ENCODE data around the gene CSMD2. TPM values are rescaled to one million over a fixed set of nuclear protein-coding genes. Genes with fewer than 3 reads are reported as not detected.

The CSMD2 gene
- total RNA-seq, 1 donor from 2014 or later = not detected

DNA sequence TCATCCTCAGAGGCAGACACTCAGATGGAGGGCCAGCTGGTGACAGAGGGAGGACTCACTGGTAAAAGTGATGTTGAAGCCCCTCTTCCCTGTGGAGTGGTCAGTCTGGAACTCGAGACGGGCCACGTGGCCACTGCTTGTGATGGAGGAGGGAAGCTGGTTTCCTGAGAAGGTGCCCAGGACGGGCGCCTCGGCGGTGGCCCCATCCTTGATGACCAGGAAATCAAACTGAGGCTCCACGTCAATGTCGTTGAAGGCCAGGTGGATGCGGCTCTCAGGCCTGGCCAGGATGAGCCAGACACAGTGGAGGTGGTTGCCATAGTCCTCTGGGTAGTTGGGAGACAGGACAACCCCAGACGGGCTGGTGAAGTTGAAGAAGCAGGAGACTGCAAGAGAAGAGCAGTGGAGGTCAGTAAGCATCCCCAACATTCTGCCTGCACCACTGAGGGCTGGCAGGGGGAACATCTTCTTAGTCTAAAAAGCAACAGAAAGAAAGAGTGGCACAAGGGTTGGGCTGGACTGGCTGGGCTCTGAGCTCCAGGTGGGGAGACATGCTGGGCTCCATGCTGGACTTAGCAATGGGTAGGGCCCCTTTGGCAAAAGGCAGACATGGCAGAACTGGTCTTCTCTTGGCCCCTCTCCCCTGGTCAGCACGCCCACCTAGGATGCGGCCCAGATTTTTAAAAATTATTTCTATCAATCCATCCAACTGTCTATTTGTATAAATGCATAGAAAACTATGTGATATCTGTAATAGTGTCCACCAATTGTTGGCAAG is 421.6 kb downstream of the CSMD2 start:
- H3K4me3 Mint-ChIP-seq = no peak overlapping the region
- no peak overlapping the region for H3K27ac Mint-ChIP-seq
- intact Hi-C loops (cut with micrococcal nuclease) = no loop called here
- peaks cover 4% of the 10 kb centered on the region for H3K27me3 Mint-ChIP-seq
- H3K4me1 Mint-ChIP-seq = no peaks in the 10 kb centered on the region
- H3K9me3 Mint-ChIP-seq = no peaks in the 10 kb centered on the region
- DNase-seq = no peak
- H3K36me3 Mint-ChIP-seq (ENCODE audit: low read depth) = no peaks in the 10 kb centered on the region

DNA sequence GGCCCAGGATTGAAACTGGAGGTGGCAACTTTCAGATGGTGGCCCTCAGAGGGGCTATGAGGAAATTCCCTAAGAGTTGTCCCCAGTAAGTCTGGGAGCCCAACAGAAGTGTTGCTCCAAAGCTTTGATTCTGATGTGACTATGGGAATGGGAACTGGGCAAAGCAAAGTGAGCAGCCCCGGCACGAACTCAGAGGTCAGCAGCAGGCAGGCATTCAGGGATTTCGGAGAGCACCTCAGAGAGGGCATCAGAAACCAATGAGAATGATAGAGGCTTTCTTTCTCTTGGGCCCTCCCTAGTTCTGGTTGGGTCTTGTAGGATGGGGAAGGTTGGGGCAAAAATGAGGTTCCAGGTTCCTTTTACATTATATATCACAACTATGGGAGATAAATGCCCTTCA is 422.4 kb downstream of the CSMD2 start:
- Mint-ChIP-seq H3K4me3 (no peak overlapping the region), H3K27me3 (peaks cover 4% of the 10 kb centered on the region), H3K4me1 (no peaks in the 10 kb centered on the region), H3K27ac (no peak overlapping the region), H3K9me3 (no peaks in the 10 kb centered on the region), H3K36me3 (ENCODE audit: low read depth) (no peaks in the 10 kb centered on the region)
- intact Hi-C loops (cut with micrococcal nuclease) = no loop called here
- DNase-seq = no peak

GRCh38 chr1:33741749-33742148 is 423.3 kb downstream of the CSMD2 start:
- no peaks in the 10 kb centered on the region for H3K4me1 Mint-ChIP-seq
- DNase-seq = no peak
- no peaks in the 10 kb centered on the region for H3K36me3 Mint-ChIP-seq (ENCODE audit: low read depth)
- intact Hi-C loops (cut with micrococcal nuclease) = no loop called here
- peaks cover 3% of the 10 kb centered on the region for H3K27me3 Mint-ChIP-seq
- H3K27ac Mint-ChIP-seq = no peak overlapping the region
- H3K9me3 Mint-ChIP-seq = no peaks in the 10 kb centered on the region
- no peak overlapping the region for H3K4me3 Mint-ChIP-seq

GRCh38 chr1:33740040-33740744 is 424.8 kb downstream of the CSMD2 start:
- Mint-ChIP-seq H3K4me1 (no peaks in the 10 kb centered on the region), H3K36me3 (ENCODE audit: low read depth) (no peaks in the 10 kb centered on the region), H3K27ac (no peak overlapping the region), H3K4me3 (no peak overlapping the region), H3K9me3 (no peaks in the 10 kb centered on the region), H3K27me3 (no peaks in the 10 kb centered on the region)
- no peak for DNase-seq
- intact Hi-C loops (cut with micrococcal nuclease) = no loop called here

DNA sequence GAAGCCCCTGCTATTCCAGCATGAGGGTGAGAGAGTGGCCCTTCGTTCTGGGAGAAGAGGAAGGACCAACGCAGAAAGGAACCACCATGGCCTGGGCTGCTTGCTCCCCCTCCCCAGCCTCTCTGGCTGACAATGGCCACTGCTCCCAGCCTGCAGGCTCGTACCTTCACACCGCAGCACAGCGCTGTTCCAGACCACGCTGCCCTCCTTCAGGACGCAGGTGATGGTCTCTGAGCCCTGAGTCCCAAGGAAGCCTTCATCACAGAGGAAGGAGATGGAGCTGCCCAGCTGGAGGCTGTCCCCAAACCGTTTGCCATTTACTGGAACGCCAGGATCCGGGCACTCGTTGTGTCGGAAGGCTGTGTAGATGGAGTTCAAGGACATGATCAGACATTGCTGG is 426.1 kb downstream of the CSMD2 start:
- Mint-ChIP-seq H3K36me3 (ENCODE audit: low read depth) (no peaks in the 10 kb centered on the region), H3K4me1 (no peaks in the 10 kb centered on the region), H3K27ac (no peak overlapping the region), H3K9me3 (no peaks in the 10 kb centered on the region), H3K4me3 (no peak overlapping the region), H3K27me3 (peaks cover 1% of the 10 kb centered on the region)
- intact Hi-C loops (cut with micrococcal nuclease) = no loop called here
- DNase-seq = no peak

DNA sequence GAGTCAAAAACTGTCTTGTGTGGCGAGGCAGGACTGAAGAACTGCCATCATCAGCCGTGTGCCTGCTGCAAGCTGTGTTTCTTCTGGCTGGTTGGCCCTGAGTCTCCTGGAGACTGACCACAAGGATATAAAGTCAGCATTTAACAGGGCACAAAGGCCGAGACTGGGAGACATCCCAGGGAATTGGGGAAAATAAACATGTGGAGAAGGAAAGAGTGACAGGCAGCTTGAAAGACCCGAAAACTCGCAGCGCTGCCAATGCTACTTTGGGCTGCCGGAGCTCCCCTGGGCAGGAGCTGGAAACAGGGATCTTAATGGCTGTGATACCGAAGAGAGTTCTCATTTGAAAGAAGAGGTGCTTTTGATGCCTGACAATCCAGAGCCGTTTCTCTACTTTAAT is 426.5 kb downstream of the CSMD2 start:
- Mint-ChIP-seq H3K9me3 (no peaks in the 10 kb centered on the region), H3K27me3 (peaks cover 1% of the 10 kb centered on the region), H3K36me3 (ENCODE audit: low read depth) (no peaks in the 10 kb centered on the region), H3K4me1 (no peaks in the 10 kb centered on the region), H3K4me3 (no peak overlapping the region), H3K27ac (no peak overlapping the region)
- intact Hi-C loops (cut with micrococcal nuclease) = no loop called here
- DNase-seq = no peak

DNA sequence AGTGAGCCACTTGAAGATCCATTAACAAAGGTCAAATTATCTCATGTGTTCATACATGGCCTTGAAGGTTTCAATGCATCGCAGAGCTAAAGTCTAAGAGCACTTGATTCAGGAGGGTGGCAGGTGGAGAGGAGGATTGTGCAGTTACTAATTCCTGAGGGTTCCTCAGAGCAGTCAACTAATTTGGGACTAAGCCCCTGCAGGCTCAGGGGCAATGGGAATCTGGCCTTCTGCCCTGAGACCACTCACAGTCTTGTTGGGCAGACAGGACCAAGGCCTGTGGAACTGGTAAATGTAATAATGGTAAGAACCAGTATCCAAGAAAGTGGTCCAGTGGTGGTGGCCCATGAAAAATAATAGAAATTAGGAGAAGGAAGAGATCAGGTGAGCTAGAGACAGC is 428.5 kb downstream of the CSMD2 start:
- no peak overlapping the region for H3K27ac Mint-ChIP-seq
- DNase-seq = no peak
- H3K9me3 Mint-ChIP-seq = no peaks in the 10 kb centered on the region
- H3K4me3 Mint-ChIP-seq = no peak overlapping the region
- no peaks in the 10 kb centered on the region for H3K36me3 Mint-ChIP-seq (ENCODE audit: low read depth)
- intact Hi-C loops (cut with micrococcal nuclease) = no loop called here
- H3K4me1 Mint-ChIP-seq = no peaks in the 10 kb centered on the region
- H3K27me3 Mint-ChIP-seq = peaks cover 1% of the 10 kb centered on the region

GRCh38 chr1:33735624-33736023 is 429.4 kb downstream of the CSMD2 start:
- Mint-ChIP-seq H3K4me1 (no peaks in the 10 kb centered on the region), H3K27me3 (peaks cover 1% of the 10 kb centered on the region), H3K36me3 (ENCODE audit: low read depth) (no peaks in the 10 kb centered on the region), H3K9me3 (no peaks in the 10 kb centered on the region), H3K27ac (no peak overlapping the region), H3K4me3 (no peak overlapping the region)
- no peak for DNase-seq
- intact Hi-C loops (cut with micrococcal nuclease) = no loop called here

GRCh38 chr1:33727310-33727709 is 437.7 kb downstream of the CSMD2 start:
- H3K4me3 Mint-ChIP-seq = no peak overlapping the region
- intact Hi-C loops (cut with micrococcal nuclease) = no loop called here
- no peaks in the 10 kb centered on the region for H3K27me3 Mint-ChIP-seq
- no peak overlapping the region for H3K27ac Mint-ChIP-seq
- no peaks in the 10 kb centered on the region for H3K36me3 Mint-ChIP-seq (ENCODE audit: low read depth)
- H3K4me1 Mint-ChIP-seq = no peaks in the 10 kb centered on the region
- DNase-seq = peak; percentile 43
- H3K9me3 Mint-ChIP-seq = no peaks in the 10 kb centered on the region

DNA sequence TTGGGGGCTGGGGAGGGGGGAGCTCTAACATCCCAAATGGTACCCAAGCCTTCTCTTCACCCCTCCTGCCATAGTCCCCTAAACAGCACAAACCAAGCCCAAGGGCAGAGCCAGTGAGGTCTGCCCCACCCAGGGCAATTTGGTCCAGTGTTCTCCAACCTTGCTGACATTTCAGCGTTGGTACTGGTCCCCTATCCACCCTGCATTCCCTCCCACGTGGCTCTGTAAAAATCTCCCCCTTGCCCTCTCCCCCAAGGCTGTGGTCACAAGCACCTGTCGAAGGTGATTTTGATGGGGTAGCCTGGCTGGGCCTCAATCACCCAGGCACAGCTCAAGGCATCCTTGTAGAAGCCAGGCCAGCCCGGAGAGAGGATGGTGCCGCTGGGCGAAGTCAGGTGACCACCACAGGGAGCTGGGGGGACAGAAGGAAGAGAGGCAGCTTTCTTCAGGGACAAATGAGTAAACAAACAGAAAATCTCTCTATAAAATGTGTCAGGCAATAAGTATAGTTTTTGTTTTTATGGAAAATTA is 438.7 kb downstream of the CSMD2 start:
- Mint-ChIP-seq H3K27ac (no peak overlapping the region), H3K4me1 (no peaks in the 10 kb centered on the region), H3K36me3 (ENCODE audit: low read depth) (no peaks in the 10 kb centered on the region), H3K4me3 (no peak overlapping the region), H3K9me3 (no peaks in the 10 kb centered on the region), H3K27me3 (no peaks in the 10 kb centered on the region)
- DNase-seq = peak; percentile 20
- intact Hi-C loops (cut with micrococcal nuclease) = no loop called here

DNA sequence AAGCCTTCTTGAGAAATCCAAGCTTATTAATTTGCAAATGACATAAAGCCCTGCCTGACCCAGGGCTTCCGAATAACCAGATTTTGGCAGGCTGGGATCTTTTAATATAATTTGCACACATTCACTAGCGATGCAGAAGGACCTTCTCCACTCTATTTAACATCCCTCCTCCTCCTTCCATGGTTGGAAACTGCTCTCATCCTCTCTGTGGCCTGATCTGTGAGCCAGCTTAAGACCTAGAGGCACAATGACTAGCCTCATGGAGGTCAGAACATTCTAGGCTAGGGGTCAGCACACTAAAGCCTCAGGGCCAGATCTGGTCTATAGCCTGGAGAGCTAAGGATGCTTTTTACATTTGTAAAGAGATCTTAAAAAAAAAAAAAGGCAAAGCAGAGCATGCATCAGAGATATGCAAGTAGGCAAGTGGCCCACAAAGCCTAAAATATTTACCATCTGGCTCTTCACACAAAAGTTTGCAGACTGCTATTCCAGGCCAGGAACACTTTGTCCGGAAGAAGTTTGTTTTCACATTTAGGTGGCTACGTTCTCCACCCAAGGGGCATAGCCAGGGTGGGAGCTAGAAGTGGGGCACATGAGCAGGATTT is 439.4 kb downstream of the CSMD2 start:
- Mint-ChIP-seq H3K4me1 (no peaks in the 10 kb centered on the region), H3K36me3 (ENCODE audit: low read depth) (no peaks in the 10 kb centered on the region), H3K9me3 (no peaks in the 10 kb centered on the region), H3K27ac (no peak overlapping the region), H3K27me3 (no peaks in the 10 kb centered on the region), H3K4me3 (no peak overlapping the region)
- DNase-seq = no peak
- intact Hi-C loops (cut with micrococcal nuclease) = no loop called here

DNA sequence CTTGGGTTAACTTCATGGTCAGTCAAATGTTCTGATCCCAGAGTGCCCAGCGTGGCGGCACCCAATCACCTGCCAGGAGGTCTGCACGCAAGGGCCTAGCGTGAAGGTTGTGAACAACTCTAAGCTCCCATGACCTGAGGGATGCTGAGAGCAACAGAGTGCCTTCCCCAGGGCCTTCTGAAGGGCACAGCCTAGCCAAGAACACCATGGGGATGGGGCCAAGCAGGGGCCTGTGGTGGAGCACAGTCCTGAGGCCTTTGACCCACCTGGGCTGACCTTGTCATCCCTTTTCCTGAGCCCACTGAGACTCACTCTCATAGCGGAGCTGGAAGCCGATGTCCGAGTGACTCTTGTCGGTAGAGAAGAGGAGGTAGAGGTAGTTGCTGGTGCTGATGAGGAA is 440.0 kb downstream of the CSMD2 start:
- intact Hi-C loops (cut with micrococcal nuclease) = no loop called here

GRCh38 chr1:33724348-33724747 is 440.7 kb downstream of the CSMD2 start:
- Mint-ChIP-seq H3K36me3 (ENCODE audit: low read depth) (no peaks in the 10 kb centered on the region), H3K27ac (no peak overlapping the region), H3K4me3 (no peak overlapping the region), H3K9me3 (no peaks in the 10 kb centered on the region), H3K4me1 (no peaks in the 10 kb centered on the region), H3K27me3 (peaks cover 3% of the 10 kb centered on the region)
- DNase-seq = no peak
- intact Hi-C loops (cut with micrococcal nuclease) = no loop called here

More for the DNA sequence above, 440.0 kb downstream of the CSMD2 start:
- Mint-ChIP-seq H3K27me3 (peaks cover 3% of the 10 kb centered on the region), H3K4me3 (no peak overlapping the region), H3K9me3 (no peaks in the 10 kb centered on the region), H3K27ac (no peak overlapping the region), H3K36me3 (ENCODE audit: low read depth) (no peaks in the 10 kb centered on the region), H3K4me1 (no peaks in the 10 kb centered on the region)
- no peak for DNase-seq

GRCh38 chr1:33723251-33723650 is 441.8 kb downstream of the CSMD2 start:
- Mint-ChIP-seq H3K4me1 (no peaks in the 10 kb centered on the region), H3K9me3 (no peaks in the 10 kb centered on the region), H3K36me3 (ENCODE audit: low read depth) (no peaks in the 10 kb centered on the region), H3K27ac (no peak overlapping the region), H3K4me3 (no peak overlapping the region), H3K27me3 (peaks cover 3% of the 10 kb centered on the region)
- no peak for DNase-seq
- intact Hi-C loops (cut with micrococcal nuclease) = no loop called here
